GM18517 (cell line): ENCODE results near the gene CCDC27.

Experiments
- ATAC-seq: cut with Tn5 transposase; IDR thresholded peaks from one replicate; pipeline ENCODE4 v1.9.1; 2021; ENCODE audit warnings: mild to moderate bottlenecking, moderate library complexity; ENCODE audit not compliant: unreplicated experiment

Gene CCDC27

DNA sequence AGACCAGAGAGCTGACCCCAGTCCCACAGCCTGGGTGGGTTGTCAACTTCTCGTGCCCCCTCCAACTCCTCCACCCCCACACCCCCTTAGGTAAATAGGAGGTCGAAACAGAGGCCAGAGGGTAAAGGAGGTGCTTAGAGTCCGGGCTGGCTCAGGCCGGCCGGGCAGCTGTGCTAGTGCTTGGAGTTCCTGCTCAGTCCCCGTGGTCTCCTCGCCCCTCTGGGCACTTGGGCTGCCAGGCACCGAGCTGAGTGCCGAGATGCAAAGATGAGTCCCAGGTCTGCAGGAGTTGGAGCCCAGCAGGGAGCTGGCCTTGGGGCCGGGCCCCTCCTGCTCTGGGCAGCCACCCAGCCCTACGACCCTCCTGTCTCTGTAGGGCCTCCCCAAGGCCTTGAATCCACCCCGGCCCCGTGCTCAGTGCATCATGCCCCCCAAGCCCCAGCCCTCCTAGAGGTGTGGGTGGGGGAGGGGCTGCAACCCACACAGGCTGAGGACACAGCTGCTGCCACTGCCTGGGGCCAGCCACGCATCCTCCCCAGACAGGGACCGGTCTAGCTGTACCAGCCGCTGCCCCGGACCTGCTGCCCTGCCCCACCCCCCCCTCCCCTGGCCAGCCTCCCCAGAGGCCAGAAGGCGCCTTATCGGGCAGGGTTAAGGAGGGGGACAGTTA lies 22.2 kb downstream of the CCDC27 start:
- no peak for ATAC-seq

GRCh38 chr1:3774946-3775489 lies 22.8 kb downstream of the CCDC27 start:
- ATAC-seq: no peak

DNA sequence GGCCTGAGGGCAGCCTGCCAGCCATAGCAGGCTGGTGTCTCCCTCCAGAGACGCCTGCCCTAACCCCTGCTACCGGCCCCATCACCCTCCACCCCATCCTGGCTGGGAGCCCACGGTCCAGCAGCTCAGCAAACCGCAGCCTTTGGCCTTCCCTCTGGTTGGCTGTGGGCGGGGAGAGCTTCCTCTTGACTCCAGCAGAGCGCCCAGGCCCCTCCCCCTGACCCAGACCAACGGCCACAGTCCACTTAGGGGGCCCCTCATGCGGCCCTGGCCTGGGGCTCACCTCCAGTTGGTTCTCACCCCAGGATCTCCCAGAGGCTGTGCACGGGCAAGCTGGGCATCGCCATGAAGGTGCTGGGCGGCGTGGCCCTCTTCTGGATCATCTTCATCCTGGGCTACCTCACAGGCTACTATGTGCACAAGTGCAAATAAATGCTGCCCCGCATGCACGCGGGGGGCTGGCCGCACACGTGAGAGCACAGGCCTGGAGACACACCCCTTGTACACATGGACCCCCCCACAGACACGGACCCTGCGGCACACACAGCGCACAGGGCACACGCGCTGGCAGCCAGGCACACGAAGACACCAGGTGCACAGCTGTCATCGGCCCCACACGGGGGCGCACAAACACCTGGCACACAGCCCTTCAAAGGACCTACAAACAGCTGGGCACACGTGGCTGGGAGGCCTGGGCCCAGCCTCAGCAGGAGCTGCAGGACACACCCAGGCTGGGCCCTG lies 23.4 kb downstream of the CCDC27 start:
- ATAC-seq: no peak

DNA sequence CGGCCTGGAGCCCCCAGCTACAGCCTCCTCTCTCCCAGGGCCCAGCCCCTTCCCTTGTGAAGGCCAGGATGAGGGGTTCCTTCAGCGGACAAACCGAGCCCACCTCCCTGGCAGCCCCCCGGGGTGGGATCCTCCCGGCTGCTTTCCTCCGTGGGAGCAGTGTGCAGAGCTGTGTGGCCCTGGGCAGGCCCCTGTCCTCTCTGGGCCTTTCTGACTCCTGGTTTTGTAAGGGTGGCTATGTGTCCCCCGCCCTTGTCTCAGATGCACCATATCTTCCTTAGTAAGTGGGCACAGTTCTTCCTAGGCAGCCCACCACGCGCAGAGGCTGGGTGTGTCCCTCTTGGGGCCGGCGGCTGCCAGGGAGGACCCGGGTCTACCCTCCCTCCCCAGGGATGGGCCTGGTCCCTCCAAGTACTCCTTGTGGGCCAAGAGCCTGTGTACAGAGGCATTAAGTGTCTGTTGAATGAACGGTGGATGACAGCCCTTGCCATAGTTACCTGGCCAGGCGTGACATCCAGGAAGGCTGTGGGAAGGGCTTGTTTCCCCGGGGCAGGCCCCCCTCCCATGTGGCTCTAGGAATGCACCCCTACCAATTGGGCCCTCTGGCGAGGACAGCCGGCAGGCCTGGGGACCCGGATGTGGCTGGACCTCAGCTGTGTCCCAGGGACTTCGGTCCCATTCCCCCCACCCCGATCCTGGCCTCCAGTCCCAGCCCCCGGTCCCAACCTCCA lies 24.1 kb downstream of the CCDC27 start:
- no peak for ATAC-seq

- no peak for ATAC-seq
Measured at GRCh38 chr1:3777078-3777547, 24.9 kb downstream of the CCDC27 start.

DNA sequence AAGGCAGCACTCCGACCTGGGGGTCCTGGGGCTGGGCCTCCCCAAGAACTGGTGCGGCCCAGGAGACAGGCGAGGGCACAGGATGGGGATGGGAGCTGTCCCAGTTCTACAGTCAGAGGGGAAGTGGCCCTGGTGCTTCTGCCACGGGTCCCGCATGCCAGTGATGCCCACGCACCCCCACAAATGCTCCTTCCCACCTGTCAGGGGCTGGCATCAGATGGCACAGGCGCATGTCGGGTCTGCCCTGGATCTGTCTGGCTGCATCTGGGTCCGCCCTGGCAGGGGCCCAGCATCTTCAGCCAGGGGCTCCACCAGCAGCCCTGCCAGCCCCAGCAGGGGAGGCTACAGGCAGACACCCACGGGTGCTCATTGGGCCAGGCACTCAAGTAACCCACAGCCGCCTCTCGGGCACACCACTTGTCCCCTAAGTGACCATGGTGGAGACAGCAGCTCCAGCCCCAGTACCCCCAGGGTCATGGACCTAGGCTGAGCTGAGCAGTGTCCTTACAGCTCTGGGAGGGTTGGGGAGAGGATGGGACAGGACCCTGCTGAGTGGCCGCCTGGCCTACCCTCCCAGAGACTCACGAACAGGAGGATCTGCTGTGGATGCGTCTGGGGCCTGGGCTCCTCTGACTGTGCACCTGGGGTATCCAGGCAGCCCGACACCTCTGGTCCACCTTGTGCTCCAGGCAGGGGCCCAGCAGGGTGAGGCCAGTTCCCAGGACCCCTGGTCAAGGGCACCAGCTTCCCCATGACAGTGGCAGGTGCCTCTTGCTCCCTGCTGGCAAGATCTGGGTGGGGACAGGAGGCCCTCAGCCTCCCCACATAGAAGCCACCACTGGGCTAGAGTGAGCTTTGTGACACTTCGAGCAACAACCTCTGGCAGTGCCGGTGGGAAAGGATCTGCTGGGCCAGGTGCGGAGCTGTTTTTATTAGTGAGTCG lies 25.7 kb downstream of the CCDC27 start:
- no peak for ATAC-seq

DNA sequence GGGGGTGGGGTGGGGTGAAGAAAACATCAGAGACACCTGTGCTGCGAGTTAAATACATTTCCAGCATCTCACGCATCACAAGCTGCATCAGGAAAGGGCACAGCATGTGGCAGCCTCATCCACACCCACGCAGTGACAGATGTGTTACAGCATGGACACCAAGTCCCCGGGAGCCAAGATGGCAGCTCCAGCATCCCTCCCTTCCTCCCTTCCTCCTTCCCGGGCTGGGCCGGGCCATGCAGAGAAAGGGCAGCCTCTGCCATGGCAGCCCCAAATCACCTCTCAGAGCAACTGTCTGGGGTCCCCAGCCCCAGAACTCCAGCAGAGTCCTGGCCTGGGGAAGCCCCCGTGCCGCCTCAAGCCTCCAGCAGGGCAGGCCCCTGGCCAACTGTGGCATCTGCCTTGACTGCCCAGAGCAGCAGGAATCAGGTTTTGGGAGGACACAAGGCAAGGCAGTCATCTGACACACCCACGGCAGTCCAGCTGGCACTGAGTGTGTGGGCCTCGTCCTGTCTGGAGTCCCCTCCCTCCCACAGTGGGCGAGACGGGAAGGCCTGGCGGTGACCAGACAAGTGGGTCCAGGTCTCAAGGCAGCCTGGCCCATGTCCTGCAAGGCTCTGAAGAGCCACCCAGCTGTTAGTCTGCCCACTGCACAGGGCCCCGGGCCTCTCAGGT lies 26.5 kb downstream of the CCDC27 start:
- no peak for ATAC-seq

- ATAC-seq: no peak
Measured at GRCh38 chr1:3779265-3779911, 27.1 kb downstream of the CCDC27 start.

GRCh38 chr1:3779912-3780416 lies 27.7 kb downstream of the CCDC27 start:
- no peak for ATAC-seq

GRCh38 chr1:3780901-3781300 lies 28.7 kb downstream of the CCDC27 start:
- no peak for ATAC-seq

GRCh38 chr1:3783651-3784474 lies 31.6 kb downstream of the CCDC27 start:
- no peak for ATAC-seq

DNA sequence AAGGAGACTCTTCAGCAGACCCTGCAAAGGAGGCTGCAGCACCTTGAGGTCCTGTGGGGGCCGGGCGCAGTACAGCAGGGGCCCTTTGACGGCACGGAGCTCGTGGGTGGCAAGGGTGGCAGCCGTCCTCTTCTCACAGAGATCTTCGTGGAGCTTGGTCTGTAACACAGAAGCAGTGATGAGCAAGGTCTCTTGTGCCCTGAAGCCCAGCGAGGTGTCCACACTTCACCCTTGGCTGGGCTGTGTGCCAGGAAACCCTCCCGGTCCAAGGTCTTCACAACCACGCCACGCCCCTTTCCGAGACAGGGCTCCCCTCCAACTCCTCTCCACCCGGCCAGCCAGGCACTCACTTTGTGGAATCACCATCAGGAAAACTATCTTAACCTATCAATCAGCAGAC lies 32.8 kb downstream of the CCDC27 start:
- no peak for ATAC-seq

DNA sequence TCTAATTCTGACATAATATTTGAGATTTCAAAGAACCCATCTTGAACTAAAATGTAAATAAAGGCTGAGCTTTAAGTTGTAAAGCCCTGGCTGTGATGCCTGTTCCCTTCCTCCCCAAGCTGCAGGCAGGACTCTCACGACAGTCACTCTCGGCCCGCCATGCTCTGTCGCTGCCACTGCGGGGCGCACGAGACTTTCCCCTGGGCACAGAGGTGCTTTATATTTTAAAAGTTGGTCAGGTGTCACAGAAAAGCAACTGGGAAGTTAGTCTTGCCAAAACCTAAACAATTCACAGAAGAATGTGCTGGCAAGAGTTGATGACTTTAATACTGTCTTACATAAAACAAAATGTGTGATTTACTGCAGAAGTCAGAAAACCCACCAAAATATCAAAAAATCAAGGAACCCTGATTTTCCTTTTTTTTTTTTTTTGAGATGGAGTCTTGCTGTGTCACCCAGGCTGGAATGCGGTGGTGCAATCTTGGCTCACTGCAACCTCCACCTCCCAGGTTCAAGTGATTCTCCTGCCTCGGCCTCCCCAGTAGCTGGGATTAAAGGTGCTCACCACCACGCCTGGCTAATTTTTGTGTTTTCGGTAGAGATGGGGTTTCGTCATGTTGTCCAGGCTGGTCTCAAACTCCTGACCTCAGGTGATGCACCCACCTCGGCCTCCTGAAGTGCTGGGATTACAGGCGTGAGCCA lies 33.4 kb downstream of the CCDC27 start:
- no peak for ATAC-seq

DNA sequence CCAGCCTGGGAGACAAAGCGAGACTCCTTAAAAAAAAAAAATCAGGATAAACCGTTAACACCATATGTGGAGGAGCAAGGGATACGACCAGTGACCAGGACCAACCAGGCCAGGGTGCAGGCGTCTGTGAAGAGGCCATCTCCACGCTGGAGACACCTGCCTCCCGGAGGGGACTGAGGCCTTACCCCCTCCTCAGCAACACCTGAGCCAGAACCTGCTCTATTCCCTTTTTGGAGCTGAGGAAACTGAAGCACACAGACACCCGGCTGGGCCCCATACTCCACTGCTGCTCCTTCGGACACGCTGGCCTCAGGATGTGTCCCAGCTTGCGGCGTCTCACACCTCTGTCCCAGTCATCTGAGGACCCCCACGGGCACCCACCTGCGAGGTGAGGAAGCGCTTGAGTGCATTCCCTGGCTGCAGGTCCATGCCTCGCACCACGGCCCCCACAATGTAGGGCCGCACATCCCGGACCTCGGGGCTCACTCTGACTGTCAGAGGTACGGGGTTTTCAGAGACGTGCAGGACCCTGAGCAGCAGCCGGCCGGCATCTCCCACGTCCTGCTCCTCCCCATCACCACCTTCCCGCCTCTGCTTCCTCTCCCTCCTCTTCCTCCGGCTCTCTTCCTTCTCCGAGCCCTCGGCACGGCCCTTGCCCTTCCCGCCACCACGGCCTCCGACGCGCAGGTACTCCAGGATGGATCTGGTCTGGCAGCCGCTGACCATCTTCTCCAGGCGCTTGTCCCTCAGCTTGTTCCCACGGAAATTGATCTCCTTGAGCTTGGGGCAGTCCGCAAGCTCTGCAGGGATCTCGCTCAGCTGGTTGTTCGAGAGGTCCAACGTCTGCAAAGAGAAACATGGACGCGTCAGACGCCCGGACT lies 34.5 kb downstream of the CCDC27 start:
- ATAC-seq: no peak

DNA sequence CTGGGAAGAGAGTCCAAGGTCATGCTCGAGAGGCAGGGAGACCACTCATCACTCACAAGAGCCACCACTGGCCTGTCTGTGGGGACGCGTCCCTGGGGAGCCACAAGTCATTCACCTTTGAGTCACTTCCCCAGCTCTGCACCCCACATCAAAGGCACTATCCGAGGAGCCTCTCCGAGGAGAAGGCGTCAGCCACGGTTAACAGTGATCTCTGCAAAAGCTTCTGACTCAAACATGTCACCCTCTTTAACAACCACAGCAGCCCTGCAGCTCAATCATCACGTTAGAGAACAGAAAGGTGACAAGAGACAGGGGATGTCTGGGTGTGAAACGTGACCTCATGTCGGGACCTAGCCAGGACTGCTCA lies 35.1 kb downstream of the CCDC27 start:
- no peak for ATAC-seq

GRCh38 chr1:3787745-3788605 lies 35.7 kb downstream of the CCDC27 start:
- no peak for ATAC-seq
